CMK (cell line): Measurements from ENCODE around the gene KRTAP2-2.
"Not testable (repeated sequence)": the region's sequence is repeated elsewhere in the genome, so short reads cannot be mapped to it uniquely, and the experiment has no call there.

Source experiments
- DNase-seq: peaks from one replicate; pipeline ENCODE4 v3.0.0-alpha.2; 2010; ENCODE audit warnings: low read depth

Gene KRTAP2-2

DNA sequence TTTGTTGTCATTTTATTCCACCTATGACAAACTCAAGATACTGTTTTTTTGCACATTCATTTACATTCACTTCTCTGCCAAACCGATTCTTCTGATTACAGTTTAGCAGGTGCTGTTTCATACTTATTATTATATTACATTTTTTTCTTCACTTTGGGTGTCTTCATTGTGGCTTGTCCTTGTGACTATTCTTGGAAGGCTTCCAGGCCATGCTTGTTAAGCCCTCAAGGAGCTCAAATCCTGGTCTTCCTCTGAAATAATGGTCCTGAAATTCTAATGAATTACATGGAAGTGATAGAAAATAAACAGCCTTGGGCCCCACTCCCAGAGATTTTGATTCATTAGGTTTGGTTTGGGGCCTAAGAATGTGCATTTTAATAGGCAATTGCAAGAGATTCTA lies 9.3 kb upstream of the KRTAP2-2 start:
- no peak for DNase-seq

DNA sequence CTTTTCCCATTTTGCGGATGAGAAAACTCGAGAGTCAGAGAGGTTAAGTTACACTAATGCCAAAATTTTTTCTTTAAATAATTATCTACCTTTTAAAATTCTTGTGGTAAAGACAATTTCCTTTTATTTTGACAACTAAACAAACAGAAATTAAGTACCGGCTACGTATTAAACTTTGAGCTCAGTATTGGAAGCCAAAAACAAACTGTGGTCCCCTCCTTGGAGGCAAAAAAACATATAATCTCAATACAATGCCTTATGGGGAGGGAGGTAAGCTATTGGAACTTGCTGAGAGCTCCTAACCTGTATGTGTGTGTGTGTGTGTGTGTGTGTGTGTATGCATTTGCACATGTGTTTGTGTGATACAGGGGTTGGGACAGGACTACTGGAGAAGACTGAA lies 8.4 kb upstream of the KRTAP2-2 start:
- no peak for DNase-seq

DNA sequence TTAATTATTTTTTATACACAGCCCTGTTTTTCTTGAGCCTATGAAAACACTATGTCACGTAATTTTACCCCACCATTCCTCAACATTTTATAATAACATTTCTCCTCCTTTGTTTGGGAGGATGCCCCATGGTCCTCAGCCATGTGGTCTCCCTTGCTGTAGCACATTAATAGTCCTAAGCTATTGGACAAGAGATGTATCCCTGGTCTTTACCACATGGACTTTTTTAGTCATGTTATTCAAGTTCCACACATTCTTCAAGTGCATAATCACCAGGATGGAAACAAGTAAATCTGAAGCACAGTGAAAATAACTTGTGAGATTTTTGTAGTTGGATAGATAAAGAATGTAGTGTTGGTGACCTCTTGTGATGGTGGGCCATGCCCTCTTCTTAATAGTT lies 6.9 kb upstream of the KRTAP2-2 start:
- no peak for DNase-seq

DNA sequence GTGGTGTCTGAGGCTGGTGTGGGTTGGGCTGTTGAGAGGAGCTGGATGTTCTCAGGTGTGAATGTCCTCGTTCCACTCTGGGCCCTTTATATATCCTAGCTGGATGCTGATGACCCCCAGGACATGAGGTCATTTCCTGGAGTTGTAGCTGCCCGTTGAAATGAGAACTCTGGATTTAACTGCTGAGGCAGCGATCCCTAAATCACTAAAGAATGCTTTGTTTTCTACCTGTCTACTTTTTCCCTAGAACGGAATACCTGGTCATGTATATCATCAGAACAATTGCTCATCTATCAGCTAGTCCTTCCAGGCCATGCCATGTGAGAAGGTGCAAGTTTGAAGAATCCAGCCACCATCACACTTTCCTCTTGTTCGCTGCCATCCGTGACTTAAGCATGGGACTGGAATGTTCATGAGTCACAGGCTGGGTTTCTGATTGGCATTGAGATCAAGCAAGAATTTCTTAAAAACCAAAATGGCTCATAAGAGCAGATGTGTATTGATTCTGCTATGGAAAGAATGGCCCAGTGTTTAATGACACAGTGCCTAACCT lies 5.1 kb upstream of the KRTAP2-2 start, which contains the start of gene KRTAP2-3:
TSS of gene KRTAP2-3 (minus strand) at position 63 of the 553 bp plus-strand sequence. CDS start 64 bp downstream, outside the sequence.
- no peak for DNase-seq

DNA sequence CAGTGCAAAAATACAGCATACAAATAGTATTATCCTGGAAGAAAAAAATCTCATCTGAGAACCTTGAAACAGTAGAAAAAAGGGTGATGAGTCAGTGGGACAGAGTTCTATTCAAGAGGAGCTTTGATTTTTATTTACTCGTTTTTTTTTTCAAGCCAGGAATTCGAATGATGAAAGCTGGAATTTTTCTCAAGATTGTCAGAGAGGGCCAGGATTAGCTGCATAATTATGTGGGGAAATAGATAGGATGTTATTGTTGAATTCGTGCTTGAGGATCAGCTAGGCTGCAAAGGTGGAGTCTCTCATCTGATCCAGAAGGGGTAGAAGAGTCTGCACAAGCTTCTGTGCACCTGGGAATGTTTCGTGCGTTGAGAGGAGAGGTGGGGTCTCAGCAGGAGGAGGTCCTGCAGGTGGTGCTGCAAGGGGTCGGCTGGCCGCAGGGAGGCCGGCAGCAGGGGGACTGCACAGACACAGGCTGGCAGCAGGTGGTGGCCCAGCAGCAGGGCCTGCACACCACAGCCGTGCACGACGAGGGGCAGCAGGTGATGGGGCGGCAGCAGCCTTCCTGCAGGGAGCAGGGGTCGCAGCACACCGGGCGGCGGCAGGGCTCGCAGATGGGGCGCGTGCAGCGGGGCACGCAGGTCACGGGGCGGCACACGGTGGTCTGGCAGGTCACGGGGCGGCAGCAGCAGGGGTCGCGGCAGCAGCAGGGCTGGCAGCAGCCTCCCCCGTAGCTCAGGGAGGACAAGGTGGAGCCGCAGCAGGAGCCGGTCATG lies 4.4 kb upstream of the KRTAP2-2 start:
- DNase-seq, result not testable (repeated sequence)

GRCh38 chr17:41058741-41059140 lies 3.7 kb upstream of the KRTAP2-2 start:
- DNase-seq, result no peak

DNA sequence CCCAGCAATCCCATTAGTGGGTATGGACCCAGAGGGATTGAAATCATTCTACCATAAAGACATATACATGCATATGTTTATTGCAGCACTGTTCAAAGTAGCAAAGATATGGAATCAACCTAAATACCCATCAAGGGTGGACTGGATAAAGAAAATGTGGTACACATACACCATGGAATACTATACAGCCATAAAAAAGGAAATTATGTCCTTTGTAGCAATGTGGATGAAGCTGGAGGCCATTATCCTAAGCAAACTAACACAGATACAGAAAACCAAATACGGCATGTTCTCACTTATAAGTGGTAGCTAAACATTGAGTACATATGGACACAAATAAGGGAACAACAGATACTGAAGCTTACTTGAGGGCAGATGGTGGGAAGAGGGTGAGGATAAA lies 2.5 kb upstream of the KRTAP2-2 start:
- no peak for DNase-seq

DNA sequence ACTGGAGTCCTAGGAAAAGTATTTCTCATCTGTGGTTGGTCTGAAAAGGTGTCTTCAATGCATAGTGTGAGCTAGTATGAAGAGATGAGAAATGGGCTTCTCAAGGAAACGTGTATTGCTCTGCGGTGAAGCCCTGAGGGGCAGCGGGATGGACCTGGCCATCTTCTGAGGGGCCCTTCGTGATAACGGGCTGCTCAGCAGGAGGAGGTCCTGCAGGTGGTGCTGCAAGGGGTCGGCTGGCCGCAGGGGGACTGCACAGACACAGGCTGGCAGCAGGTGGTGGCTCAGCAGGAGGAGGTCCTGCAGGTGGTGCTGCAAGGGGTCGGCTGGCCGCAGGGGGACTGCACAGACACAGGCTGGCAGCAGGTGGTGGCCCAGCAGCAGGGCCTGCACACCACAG lies 474 bp downstream of the KRTAP2-2 start:
- DNase-seq, result not testable (repeated sequence)

- no peak for DNase-seq
These were observed 1.0 kb downstream of the KRTAP2-2 start for GRCh38 chr17:41054025-41054424.

DNA sequence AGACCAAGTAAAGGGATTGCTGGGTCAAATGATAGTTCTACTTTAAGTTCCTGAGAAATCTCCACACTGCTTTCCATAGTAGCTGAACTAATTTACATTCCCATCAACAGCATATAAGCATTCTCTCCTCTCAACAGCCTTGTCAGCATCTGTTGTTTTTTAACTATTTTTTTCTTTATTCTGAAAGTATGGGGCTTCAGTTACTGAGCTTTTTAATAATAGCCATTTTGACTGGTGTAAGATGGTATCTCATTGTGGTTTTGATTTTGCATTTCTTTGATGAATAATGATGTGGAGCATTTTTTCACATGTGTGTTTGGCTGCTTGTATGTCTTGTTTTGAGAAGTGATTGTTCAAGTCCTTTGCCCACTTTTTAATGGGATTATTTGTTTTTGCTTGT lies 2.5 kb downstream of the KRTAP2-2 start:
- DNase-seq, result no peak

- no peak for DNase-seq
These were observed 5.9 kb downstream of the KRTAP2-2 start for GRCh38 chr17:41049110-41049509.

GRCh38 chr17:41048441-41048840 lies 6.6 kb downstream of the KRTAP2-2 start:
- no peak for DNase-seq

DNA sequence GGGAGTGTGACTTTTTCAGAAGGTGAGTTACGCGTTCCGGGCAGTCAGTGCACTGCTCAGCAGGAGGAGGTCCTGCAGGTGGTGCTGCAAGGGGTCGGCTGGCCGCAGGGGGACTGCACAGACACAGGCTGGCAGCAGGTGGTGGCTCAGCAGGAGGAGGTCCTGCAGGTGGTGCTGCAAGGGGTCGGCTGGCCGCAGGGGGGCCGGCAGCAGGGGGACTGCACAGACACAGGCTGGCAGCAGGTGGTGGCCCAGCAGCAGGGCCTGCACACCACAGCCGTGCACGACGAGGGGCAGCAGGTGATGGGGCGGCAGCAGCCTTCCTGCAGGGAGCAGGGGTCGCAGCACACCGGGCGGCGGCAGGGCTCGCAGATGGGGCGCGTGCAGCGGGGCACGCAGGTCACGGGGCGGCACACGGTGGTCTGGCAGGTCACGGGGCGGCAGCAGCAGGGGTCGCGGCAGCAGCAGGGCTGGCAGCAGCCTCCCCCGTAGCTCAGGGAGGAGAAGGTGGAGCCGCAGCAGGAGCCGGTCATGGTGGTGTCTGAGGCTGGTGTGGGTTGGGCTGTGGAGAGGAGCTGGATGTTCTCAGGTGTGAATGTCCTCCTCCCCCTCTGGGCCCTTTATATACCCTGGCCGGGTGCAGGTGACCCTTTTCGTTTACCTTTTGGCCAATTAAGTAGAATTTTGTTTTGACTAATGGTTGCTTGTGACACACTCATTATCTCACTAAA lies 8.1 kb downstream of the KRTAP2-2 start, which contains the start of gene KRTAP2-1:
TSS of gene KRTAP2-1 (minus strand) at position 582 of the 731 bp plus-strand sequence. CDS start at position 533, 49 bp downstream.
- DNase-seq, result not testable (repeated sequence)

GRCh38 chr17:41042953-41043352 lies 12.1 kb downstream of the KRTAP2-2 start:
- no peak for DNase-seq

GRCh38 chr17:41040783-41041571 lies 14.1 kb downstream of the KRTAP2-2 start, which contains the start of gene KRTAP1-1:
KRTAP1-1 (minus strand) TSS chr17:41041450; CDS start chr17:41041397, 53 bp downstream.
- DNase-seq, result not testable (repeated sequence)

DNA sequence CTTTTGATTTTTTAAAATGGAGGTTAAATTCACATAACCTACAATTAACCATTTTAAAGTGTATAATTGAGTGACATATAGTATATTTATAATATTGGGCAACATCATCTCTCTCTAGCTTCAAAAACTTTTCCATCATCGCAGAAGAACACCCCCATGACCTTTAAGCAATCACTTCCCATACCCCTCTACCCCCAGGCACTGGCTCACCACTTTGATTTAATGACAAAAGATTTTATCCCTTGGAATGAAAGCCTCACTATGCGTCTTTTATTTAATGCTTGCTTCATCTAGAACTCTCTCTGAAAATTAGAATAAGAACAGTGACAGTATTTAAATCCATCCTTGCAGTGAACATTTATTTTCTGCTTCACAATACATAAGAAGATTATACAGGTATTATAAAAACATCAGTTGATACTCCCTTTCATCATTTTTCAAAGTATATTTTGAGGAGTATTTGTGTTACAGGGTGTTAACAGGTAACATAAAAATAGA lies 17.1 kb downstream of the KRTAP2-2 start:
- no peak for DNase-seq

DNA sequence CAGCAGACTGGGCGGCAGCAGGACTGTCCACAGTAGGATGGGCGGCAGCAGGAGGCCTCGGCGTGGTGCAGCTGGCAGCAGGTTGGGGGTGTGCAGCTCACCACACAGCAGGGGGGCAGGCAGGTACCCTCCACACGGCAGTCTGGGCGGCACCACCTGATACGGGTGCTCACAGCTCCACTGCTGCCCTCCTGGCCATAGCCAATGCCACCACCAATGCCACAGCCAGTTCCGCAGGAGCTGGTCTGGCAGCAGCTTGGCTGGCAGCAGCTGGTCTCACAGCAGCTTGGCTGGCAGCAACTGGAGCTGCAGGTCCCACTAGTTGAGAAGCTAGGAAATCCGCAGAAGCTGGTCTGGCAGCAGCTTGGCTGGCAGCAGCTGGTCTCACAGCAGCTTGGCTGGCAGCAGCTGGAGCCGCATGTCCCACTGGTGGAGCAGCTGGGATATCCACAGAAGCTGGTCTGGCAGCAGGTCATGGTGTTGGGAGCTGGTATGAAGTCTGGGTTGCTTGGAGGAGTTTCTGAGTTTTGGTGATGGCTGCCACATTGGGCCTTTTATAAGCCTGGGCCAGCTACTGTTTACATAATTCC lies 20.6 kb downstream of the KRTAP2-2 start, which contains the start of gene KRTAP1-3:
TSS of gene KRTAP1-3 (minus strand) at position 529 of the 590 bp plus-strand sequence. CDS start at position 476, 53 bp downstream.
- DNase-seq, result not testable (repeated sequence)

GRCh38 chr17:41029633-41030245 lies 25.3 kb downstream of the KRTAP2-2 start, which contains the start of gene KRTAP1-4:
KRTAP1-4 (minus strand) TSS chr17:41030195; CDS start chr17:41030078, 117 bp downstream.
- DNase-seq, result no peak

DNA sequence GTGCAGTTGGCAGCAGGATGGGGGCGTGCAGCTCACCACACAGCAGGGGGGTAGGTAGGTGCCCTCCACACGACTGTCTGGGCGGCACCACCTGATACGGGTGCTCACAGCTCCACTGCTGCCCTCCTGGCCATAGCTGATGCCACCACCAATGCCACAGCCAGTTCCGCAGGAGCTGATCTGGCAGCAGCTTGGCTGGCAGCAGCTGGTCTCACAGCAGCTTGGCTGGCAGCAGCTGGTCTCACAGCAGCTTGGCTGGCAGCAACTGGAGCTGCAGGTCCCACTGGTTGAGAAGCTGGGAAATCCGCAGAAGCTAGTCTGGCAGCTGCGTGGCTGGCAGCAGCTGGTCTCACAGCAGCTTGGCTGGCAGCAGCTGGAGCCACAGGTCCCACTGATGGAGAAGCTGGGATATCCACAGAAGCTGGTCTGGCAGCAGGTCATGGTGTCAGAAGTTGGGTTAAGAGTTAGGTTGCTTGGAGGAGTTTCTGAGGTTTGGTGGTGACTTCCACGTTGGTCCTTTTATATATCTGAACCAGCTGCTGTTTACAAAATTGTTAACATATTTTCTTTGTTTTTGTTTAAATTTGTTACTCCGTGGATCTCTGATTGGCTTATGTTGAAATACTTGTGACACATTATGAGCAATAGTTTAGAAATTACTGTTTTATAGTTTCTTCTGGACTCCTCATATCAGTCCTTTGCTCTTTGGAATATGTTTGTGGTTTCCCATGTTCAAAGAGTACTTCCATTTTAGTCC lies 28.1 kb downstream of the KRTAP2-2 start, which contains the start of gene KRTAP1-5:
TSS of gene KRTAP1-5 (minus strand) at position 494 of the 757 bp plus-strand sequence. CDS start at position 441, 53 bp downstream.
- no peak for DNase-seq

DNA sequence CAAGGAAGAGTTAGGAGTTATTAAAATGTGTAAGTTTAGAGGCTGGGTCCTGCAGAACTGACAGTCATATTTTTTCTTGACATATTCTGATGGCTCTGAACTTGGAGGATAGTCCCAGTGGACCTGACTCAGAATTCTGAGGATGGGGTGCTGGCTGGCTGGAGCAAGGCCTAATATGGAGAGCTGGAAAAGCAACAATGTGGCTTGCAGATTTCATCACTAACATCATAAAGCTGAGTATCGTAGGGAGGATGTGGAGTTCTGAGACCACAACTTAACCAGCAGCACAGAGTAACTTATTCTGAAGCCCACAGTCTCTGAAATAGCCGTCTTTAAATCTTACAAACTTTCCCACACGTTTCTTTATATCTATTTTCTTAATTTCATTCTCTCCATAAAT lies 30.3 kb downstream of the KRTAP2-2 start:
- DNase-seq, result no peak
